Fibroblast of skin of left biceps (primary cell): Measurements from ENCODE around the gene ANKS3.

ENCODE experiments used
- DNase-seq, 2 experiments: peaks; one replicate each; pipeline ENCODE4 v3.0.0-alpha.2; 2013; ENCODE audit warnings: low read depth in 2 of 2

The ANKS3 gene

DNA sequence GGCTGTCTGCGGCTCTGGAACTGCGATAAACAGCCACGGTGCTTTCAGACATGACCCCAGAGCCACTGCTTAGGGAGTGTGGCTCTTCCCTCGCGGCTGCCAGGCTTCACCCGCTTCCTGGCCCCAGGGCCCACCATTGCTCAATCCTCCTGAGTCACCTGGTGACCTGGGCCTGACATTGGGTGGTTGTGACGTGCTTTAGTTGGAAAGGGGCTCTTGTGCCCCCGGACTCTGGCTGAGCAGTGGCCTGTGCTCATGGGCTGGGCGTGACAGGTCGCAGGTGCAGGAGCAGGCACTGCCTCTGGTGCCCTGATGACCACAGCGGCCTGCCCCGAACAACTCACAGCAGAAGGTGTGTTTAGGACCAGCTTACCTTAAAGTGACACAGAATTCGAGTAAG is 49.3 kb downstream of the ANKS3 start:
- DNase-seq = no peak

DNA sequence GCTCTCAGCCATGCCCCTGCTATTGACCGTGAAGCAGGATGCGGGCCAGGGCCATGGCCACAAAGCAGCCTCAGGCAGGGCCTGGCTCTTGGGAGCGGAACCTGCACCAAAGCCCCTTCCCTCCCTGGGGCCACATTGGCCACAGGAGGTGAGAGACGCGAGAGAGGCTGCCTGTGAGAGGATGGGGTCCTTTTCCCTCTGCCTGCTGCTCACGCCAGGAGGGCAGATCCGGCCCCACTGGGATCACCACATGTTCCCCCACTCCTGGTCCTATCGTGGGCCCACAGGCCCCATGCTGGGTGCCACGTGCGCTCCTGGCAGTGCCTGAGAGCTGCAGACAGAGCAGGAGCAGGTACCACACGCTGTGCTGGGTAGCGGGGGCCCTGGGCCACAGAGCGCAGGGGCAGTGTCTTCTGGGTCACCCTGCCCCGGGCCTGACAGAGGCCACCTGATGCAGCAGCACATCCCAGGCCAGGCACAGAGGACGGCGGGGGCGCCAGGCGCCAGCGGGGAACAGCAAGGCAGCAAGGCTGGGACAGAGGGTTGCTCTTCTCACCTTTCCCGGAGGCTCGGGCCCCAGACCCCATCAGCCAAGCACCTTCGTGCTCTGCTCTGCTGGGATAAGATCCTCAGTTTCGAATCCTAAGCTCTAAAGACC is 49.9 kb downstream of the ANKS3 start:
- DNase-seq = no peak

- DNase-seq = no peak
Observed at GRCh38 chr16:4683255-4684057, 50.6 kb downstream of the ANKS3 start.

DNA sequence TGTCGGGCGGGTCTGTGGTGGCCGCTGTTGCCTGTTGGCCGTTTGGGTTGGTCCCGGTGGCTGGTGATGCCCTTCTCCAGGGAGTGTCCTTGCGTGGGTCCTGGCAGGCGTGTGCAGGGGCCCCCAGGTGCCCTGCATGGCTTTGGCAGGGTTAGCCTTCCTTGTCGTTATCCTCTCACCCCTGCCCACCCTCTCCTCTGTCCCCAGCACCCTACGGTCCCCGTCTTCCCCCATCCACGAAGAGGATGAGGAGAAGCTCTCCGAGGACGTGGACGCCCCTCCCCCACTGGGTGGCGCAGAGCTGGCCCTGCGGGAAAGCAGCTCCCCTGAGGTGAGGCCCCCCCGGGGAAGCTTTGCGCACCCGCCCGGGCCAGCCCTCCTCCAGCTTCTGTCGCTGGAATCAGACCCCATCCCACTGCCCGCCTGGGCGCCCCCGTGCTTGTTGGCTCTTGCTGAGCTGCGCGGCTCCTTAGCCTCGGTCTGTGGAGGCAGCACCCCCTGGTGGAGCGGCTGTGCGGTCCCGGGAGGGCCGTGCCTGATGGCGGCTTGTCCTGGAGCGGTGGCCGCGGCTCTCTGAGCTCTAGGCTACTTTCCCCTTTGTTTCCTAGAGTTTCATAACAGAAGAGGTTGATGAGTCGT is 51.3 kb downstream of the ANKS3 start:
- no peak for DNase-seq

DNA sequence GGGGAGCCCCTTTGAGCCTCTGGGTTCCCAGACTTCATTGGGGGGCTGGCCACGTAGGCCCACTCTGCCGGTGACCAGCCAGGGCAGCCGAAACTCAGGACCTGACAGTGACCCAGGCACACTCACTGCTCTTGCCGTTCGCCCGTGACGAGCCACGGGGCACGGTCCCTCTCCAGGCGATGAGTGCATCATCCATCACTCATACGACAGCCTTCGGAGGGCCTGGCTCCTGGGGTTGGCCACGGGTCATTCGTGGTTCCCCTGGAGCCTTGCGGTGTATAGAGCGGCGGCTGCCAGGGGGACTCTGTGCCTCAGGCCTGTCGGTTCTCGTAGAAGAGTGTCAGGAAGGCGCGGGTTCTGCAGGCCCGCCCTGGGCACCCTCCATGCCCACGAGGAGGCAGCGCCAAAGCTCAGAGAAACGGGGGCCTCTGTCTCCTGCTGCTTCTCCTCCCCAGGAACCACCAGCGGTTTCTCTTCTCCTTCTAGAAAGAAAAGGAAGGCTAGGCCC is 51.9 kb downstream of the ANKS3 start:
- DNase-seq = no peak

- DNase-seq = no peak
Observed at GRCh38 chr16:4681471-4682083, 52.5 kb downstream of the ANKS3 start.

- no peak for DNase-seq
Observed at GRCh38 chr16:4680673-4681470, 53.2 kb downstream of the ANKS3 start.

GRCh38 chr16:4679850-4680636 is 54.0 kb downstream of the ANKS3 start:
- no peak for DNase-seq

GRCh38 chr16:4679156-4679849 is 54.8 kb downstream of the ANKS3 start:
- DNase-seq = no peak

DNA sequence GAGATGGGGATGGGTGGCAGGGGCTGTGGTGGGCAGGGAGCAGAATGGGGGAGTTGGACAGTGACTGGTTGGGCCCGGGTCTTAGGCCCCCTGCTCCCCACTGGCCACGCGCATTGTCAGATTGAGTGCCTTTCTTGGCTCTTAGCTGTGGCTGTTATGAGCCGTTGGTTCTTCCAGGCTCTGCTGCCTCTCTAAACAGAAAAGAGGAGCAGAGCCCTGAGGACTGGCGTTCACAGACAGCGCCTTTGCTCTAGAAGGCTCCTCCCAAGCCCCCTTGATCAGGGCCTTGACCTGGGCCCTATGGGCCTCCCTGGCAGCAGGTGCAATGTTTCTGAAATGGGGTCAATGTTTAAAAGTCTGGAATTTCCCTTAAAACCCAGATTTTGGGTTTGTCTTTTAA is 55.5 kb downstream of the ANKS3 start:
- no peak for DNase-seq

GRCh38 chr16:4677994-4678393 is 56.1 kb downstream of the ANKS3 start:
- DNase-seq = no peak

DNA sequence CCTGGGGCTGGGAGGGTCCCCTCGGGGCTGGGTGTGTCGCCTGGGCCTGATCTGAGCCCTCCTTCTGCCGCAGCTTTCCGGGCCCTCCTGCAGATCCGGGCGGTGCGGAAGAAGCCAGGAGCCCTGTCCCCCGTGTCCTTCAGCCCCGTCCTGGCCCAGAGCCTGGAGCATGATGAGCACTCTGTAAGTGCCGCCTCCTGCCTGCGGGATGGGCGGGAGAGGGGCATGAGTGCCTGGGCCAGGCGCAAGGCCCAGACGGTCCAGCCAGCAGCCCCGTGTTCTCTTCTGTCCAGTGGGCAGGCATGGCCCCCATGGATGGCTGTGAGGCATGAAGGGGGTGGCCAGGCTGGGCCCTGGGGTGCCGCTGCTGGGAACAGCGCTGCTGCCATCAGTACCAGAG is 56.7 kb downstream of the ANKS3 start:
- DNase-seq = no peak

GRCh38 chr16:4676831-4677230 is 57.2 kb downstream of the ANKS3 start:
- no peak for DNase-seq

GRCh38 chr16:4675864-4676786 is 57.9 kb downstream of the ANKS3 start:
- no peak for DNase-seq

DNA sequence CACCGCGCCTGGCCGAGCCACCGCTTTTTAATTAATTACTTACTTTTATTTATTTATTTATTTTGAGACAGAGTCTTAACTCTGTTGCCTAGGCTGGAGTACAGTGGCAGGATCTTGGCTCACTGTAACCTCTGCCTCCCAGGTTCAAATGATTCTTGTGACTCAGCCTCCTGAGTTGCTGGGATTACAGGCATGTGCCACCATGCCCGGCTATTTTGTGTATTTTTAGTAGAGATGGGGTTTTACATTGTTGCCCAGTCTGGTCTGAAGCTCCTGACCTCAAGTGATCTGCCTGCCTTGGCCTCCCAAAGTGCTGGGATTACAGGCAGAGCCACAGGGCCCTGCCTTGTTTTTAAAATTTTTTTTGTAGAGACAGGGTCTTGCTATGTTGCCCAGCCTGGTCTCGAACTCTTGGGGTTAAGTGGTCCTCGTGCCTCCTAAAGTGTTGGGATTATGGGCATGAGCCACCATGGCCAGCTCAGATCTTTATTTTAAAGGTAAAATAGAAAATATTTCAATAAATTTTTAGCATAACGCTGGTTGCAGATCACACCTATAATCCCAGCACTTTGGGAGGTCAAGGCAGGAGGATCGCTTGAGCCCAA is 59.0 kb downstream of the ANKS3 start:
- no peak for DNase-seq

GRCh38 chr16:4673387-4674046 is 60.6 kb downstream of the ANKS3 start:
- DNase-seq = no peak

DNA sequence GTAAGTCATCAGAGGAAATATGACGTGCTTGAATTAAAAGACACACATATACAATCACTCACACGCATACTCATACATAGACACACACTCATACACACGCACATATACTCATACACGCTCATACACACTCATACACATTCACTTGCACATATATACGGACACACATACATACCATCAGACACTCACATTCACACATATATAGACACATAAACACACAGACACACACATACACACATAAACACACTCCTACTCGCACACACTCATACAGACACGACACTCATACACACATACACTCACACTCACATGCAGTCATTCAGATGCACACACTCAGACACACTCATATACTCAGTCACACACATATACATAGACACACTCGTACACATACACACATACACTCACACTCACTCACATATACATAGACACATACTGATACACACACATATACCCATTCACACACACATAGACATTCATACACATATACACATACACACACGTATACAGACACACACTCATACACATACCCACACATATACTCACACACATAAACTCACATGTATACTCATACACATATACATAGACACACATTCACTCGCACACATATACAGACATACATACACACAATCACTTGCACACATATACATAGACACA is 65.6 kb downstream of the ANKS3 start:
- DNase-seq = no peak
